UCSD-AML1 (cell line): ENCODE data around the gene DRC1.

Experiments used
- DNase-seq: peaks from one replicate; lab custom pipeline; 2025; ENCODE audit not compliant: unreplicated experiment; lab: John Stamatoyannopoulos, UW

The DRC1 gene

GRCh38 chr2:26442707-26443106, 41.0 kb downstream of the DRC1 start:
- no peak for DNase-seq

GRCh38 chr2:26444236-26444635, 42.5 kb downstream of the DRC1 start:
- DNase-seq = no peak

- DNase-seq = no peak
Measured at GRCh38 chr2:26448651-26449050, 46.9 kb downstream of the DRC1 start.

- no peak for DNase-seq
Measured at GRCh38 chr2:26449278-26450030, 47.7 kb downstream of the DRC1 start.

- DNase-seq = no peak
Measured at GRCh38 chr2:26450031-26450635, 48.4 kb downstream of the DRC1 start.

- no peak for DNase-seq
Measured at GRCh38 chr2:26451700-26452099, 50.0 kb downstream of the DRC1 start.

GRCh38 chr2:26453421-26454329, 52.0 kb downstream of the DRC1 start:
- no peak for DNase-seq

GRCh38 chr2:26454561-26455001, 52.9 kb downstream of the DRC1 start:
- no peak for DNase-seq

- DNase-seq = no peak
Measured at GRCh38 chr2:26455037-26455669, 53.4 kb downstream of the DRC1 start.

- peak; percentile 49 for DNase-seq
Measured at GRCh38 chr2:26455670-26456439, 54.1 kb downstream of the DRC1 start.

- no peak for DNase-seq
Measured at GRCh38 chr2:26456440-26457250, 54.9 kb downstream of the DRC1 start.

- no peak for DNase-seq
Measured at GRCh38 chr2:26457251-26457666, 55.5 kb downstream of the DRC1 start.

- no peak for DNase-seq
Measured at GRCh38 chr2:26457695-26458364, 56.1 kb downstream of the DRC1 start.

- DNase-seq = no peak
Measured at GRCh38 chr2:26458365-26459042, 56.8 kb downstream of the DRC1 start.

GRCh38 chr2:26459991-26460612, 58.4 kb downstream of the DRC1 start:
- DNase-seq = no peak

- no peak for DNase-seq
Measured at GRCh38 chr2:26460613-26461031, 58.9 kb downstream of the DRC1 start.

GRCh38 chr2:26461601-26462023, 59.9 kb downstream of the DRC1 start:
- DNase-seq = no peak

- no peak for DNase-seq
Measured at GRCh38 chr2:26462100-26462499, 60.4 kb downstream of the DRC1 start.
